Upper lobe of right lung (tissue), 1 donor: ENCODE measurements around the gene LARGE1. TPM values are rescaled to one million over a fixed set of nuclear protein-coding genes. Genes with fewer than 3 reads are reported as not detected.

Source experiments
- ATAC-seq: fragments of 200-7000 bp; cut with Tn5 transposase; one replicate; pipeline ENCODE4 v1.9.1; 2020; ENCODE audit warnings: mild to moderate bottlenecking, moderate library complexity
- DNase-seq: peaks from one replicate; pipeline ENCODE4 v3.0.0-alpha.2; 2020
- H3K27ac ChIP-seq: fragments of 200-600 bp; one replicate; pipeline ENCODE4 v1.8.0; 2022
- H3K27me3 ChIP-seq: fragments of 200-600 bp; one replicate; pipeline ENCODE4 v1.8.0; 2022; ENCODE audit warnings: mild to moderate bottlenecking
- H3K36me3 ChIP-seq: fragments of 200-600 bp; one replicate; pipeline ENCODE4 v1.8.0; 2022
- H3K4me1 ChIP-seq: fragments of 200-600 bp; one replicate; pipeline ENCODE4 v1.8.0; 2022
- H3K4me3 ChIP-seq: fragments of 200-600 bp; one replicate; pipeline ENCODE4 v1.8.0; 2022; ENCODE audit warnings: mild to moderate bottlenecking
- H3K9me3 ChIP-seq: fragments of 200-600 bp; one replicate; pipeline ENCODE4 v1.8.0; 2022
- CTCF ChIP-seq: fragments of 200-600 bp; IDR thresholded peaks from one replicate; pipeline ENCODE4 v1.8.0; 2022; ENCODE audit warnings: antibody characterized with exemption
- intact Hi-C: fragments of 100-400 bp; cut with DNase I; formaldehyde crosslinking; loops from one replicate; pipeline ENCODE4 v1.11.0; 2022
- total RNA-seq: library from RNA; stranded (reverse); fragmentation: NEBNext Ultra II Directional; extraction: Animal tissue kit (Norgen Biotek cat#: 25700); gene quantifications from one replicate; pipeline ENCODE4 v1.2.1, GENCODE V29; 2021
- donor health status: DM: no; HTN: yes; CAD: no; lungs with severe emphysema.

Gene LARGE1
- total RNA-seq, 1 donor from 2014 or later = 33.5 TPM

- Histone ChIP-seq H3K9me3 (no peaks in the 10 kb centered on the region), H3K36me3 (no peaks in the 10 kb centered on the region), H3K4me1 (no peaks in the 10 kb centered on the region), H3K27ac (no peak overlapping the region), H3K27me3 (no peaks in the 10 kb centered on the region), H3K4me3 (no peak overlapping the region)
- no peak for TF ChIP-seq CTCF
- no peak for DNase-seq
- no peak for ATAC-seq
- intact Hi-C loops = no loop called here
Observed at GRCh38 chr22:33350491-33350890, 569.8 kb downstream of the LARGE1 start.

GRCh38 chr22:33347002-33347401, 573.3 kb downstream of the LARGE1 start:
- no peaks in the 10 kb centered on the region for H3K4me1 ChIP-seq
- H3K36me3 ChIP-seq = no peaks in the 10 kb centered on the region
- TF ChIP-seq CTCF = no peak
- H3K27ac ChIP-seq = no peak overlapping the region
- H3K9me3 ChIP-seq = no peaks in the 10 kb centered on the region
- H3K4me3 ChIP-seq = no peak overlapping the region
- intact Hi-C loops = no loop called here
- ATAC-seq = peak; percentile 60
- no peak for DNase-seq
- H3K27me3 ChIP-seq = no peaks in the 10 kb centered on the region

GRCh38 chr22:33341611-33342010, 578.7 kb downstream of the LARGE1 start:
- Histone ChIP-seq H3K4me1 (no peaks in the 10 kb centered on the region), H3K27me3 (no peaks in the 10 kb centered on the region), H3K36me3 (no peaks in the 10 kb centered on the region), H3K9me3 (no peaks in the 10 kb centered on the region), H3K4me3 (no peak overlapping the region), H3K27ac (no peak overlapping the region)
- no peak for TF ChIP-seq CTCF
- no peak for DNase-seq
- peak; percentile 64 for ATAC-seq
- intact Hi-C loops = no loop called here

- DNase-seq (no peak), ATAC-seq (peak; percentile 74)
- Histone ChIP-seq H3K27me3 (no peaks in the 10 kb centered on the region), H3K36me3 (no peaks in the 10 kb centered on the region), H3K9me3 (no peaks in the 10 kb centered on the region), H3K4me1 (no peaks in the 10 kb centered on the region), H3K27ac (no peak overlapping the region), H3K4me3 (no peak overlapping the region)
- intact Hi-C loops = no loop called here
- TF ChIP-seq CTCF = no peak
Observed at GRCh38 chr22:33337524-33337923, 582.8 kb downstream of the LARGE1 start.

GRCh38 chr22:33335611-33336279, 584.5 kb downstream of the LARGE1 start:
- H3K9me3 ChIP-seq = no peaks in the 10 kb centered on the region
- DNase-seq (no peak), ATAC-seq (no peak)
- intact Hi-C loops = no loop called here
- H3K27ac ChIP-seq = no peak overlapping the region
- H3K4me1 ChIP-seq = no peaks in the 10 kb centered on the region
- H3K36me3 ChIP-seq = no peaks in the 10 kb centered on the region
- H3K27me3 ChIP-seq = no peaks in the 10 kb centered on the region
- TF ChIP-seq CTCF = no peak
- no peak overlapping the region for H3K4me3 ChIP-seq

- H3K36me3 ChIP-seq = no peaks in the 10 kb centered on the region
- DNase-seq (no peak), ATAC-seq (no peak)
- TF ChIP-seq CTCF = no peak
- intact Hi-C loops = no loop called here
- H3K4me1 ChIP-seq = no peaks in the 10 kb centered on the region
- H3K27me3 ChIP-seq = no peaks in the 10 kb centered on the region
- H3K27ac ChIP-seq = no peak overlapping the region
- H3K9me3 ChIP-seq = no peaks in the 10 kb centered on the region
- no peak overlapping the region for H3K4me3 ChIP-seq
Observed at GRCh38 chr22:33332538-33332937, 587.7 kb downstream of the LARGE1 start.
